HL-60/S4 (cell line): Measurements from ENCODE around the gene MIGA2.
"Not testable (repeated sequence)": the region's sequence is repeated elsewhere in the genome, so short reads cannot be mapped to it uniquely, and the experiment has no call there.

ENCODE experiments used
- in situ Hi-C: fragments of 300-500 bp; cut with MboI; formaldehyde crosslinking; loops from 2 replicates; pipeline ENCODE4 v1.14.3; 2022; ENCODE audit warnings: low sequenced_read_pairs

The MIGA2 gene

GRCh38 chr9:129098328-129098727 lies 61.9 kb downstream of the MIGA2 start:
- in situ Hi-C loops = no loop called here

DNA sequence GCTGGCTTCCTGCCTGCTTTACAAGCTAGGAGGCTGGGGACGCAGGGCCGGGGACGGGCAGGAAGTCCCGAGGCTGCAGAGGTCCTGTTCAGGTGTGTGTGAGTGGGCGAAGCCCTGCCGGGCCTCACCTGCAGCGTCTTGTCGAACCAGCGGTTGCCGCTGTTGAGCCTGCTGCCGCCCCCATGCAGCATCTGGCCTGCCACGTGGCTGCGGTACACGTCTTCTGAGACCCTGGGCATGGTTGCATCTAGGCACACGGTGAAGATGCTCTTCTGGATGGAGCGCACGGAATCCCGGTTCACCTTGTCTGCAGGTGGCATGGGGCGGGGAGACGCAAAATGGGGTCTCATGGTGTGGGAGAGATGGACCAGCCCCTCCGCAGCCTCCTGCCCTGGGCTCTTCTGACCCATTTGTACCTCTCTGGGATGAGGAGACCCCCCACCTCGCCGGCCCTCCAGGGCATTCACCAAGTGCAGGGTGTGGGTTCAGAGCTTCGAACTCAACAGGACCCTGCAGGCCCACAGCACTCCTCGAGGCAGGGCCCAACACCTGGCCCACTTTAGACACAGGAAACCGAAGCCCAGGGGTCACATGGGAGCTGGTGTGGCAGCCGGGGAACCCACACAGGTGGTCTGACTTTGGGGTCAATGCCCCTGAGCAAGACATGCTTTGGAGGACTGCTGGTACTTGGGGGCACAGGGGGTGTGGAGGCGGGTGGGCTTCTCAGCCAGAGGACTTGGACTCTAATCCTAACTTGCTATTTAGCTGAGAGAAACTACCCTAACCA lies 64.2 kb downstream of the MIGA2 start:
- in situ Hi-C loops = no loop called here

GRCh38 chr9:129101279-129101678 lies 64.9 kb downstream of the MIGA2 start:
- in situ Hi-C loops = no loop called here

DNA sequence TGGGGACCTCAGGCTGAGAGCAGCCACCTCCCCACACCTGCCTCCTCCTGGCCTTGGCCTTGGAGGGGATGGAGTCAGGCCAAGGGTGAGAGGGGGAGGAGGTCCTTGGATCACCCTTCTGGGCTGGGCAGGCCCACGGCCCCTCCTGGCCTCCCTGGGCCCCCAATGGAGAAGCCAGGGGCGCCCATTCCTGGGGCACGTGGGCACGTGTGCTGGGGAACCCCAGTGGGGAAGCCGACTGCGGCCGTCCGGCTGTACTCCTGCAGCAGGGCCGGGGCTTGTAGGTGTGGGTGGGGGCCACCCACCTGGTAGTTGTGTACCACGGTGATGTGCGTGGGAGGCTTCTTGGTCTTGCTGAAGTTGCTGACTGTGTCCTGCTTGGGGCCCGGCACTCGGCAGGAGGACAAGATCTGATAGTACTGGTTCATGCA lies 65.7 kb downstream of the MIGA2 start:
- in situ Hi-C loops = no loop called here

DNA sequence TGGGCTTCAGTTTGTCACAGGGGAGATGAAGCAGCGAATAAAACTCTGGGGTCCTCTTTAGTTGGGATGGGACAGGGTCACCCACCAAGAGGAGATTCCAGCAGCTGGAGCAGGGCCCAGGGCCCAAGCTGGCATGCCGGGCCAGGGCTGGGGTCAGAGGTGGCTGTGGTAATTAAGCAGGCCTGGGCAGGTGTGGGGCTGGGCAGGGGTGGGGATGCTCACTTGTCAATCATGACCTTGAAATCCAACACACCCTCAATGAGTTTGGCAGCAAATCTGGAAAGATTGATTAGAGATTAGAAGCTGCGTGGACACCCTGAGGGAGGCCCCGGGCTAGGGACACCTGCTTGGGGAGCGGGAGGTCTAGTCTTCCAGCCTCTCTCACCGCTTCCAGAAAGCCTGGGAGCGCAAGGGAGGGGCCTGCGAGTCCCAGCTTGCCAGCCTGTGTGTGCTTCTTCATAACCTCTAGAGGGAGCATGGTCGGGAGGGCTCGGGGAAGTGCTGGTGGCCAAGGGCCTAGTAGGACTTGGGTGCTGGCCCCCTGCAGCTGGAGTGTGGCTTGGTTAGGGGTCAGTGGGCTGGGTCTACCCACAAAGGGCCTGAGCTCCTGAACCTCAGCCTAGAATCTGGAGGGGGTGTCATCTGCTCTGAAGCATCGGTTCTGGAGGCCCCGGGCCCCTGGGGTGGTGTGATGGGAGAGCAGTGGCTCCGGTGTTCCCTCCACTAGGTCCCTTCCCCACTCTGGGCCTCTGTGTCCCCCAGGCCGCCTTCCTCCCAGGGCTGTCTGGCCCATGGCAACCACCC lies 66.6 kb downstream of the MIGA2 start:
- in situ Hi-C loops = no loop called here

DNA sequence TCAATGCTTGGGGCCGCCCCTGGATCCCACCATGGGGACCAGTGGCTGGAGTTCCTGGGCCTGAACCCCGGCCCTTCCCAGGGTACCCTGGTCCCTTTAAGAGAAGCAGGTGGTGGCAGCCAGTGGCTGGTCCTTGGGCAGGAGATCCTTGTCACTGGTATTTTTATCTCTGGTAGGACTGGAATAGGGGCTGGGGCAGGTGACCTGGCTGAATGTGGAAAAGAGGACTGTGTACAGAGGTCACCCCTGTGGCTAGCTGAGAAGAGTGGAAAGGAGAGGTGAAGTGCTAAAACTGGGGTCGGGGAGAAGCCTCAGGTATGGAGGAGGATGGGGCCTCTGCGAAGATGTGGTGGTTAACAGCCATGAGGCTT lies 67.2 kb downstream of the MIGA2 start:
- in situ Hi-C loops = no loop called here

- in situ Hi-C loops = no loop called here
Measured at GRCh38 chr9:129104051-129104450, 67.6 kb downstream of the MIGA2 start.

- in situ Hi-C loops = no loop called here
Measured at GRCh38 chr9:129105857-129106694, 69.7 kb downstream of the MIGA2 start.

DNA sequence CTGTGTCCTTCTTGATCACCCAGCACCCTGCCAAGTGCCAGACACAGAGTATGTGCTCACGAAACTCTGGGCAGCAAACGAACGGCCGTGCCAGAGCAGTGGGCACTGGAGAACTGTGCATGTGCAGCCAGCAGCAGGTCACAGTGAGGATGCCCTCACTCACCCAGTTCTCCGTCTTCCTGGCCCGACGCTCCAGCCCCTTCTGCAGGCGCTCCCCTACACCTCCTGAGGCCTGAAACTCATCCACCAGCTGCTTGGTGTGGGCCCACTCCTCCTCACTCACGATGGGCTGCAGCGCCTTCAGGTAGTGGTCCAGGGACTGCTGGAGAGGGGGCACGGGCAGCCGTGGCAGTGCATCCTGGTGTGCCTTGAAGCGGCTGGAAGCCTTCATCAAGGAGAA lies 71.2 kb downstream of the MIGA2 start:
- in situ Hi-C loops = no loop called here

DNA sequence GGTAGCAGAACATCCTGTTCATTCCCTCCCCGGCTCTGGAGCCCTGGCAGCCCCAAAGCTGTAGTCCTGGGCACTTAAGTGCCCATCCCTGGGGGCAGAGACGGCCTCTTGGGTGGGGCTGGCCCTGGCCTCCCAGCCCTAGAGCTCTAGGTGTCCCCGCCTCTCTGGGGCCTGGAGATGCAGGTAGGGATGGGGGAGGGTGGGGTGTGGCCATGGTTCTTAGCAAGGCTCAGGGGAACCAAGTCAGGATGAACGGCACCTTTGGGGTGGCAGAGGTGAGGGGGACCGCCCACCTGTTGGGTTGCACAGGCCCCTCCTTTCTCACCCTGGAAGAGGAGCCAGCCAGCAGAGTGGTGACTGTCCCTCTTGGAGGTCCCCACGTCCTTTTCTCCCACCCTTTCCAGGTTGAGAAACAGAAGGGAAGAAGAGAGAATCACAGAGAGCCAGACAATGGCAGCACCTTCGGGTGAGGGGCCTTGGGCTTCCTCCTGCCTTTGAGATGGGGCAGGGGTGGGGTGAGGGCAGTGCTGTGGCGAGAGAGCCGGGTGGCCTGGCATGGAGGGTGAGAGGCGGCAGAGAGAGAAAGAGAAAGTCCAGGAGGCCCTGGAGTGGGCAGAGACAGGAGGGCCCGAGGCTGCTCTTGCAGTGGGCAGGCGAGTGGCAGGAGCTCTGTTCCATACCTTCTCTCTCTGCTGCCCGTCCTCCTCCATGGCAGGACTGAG lies 71.8 kb downstream of the MIGA2 start:
- in situ Hi-C loops = no loop called here

GRCh38 chr9:129108805-129109536 lies 72.5 kb downstream of the MIGA2 start:
- in situ Hi-C loops = no loop called here

DNA sequence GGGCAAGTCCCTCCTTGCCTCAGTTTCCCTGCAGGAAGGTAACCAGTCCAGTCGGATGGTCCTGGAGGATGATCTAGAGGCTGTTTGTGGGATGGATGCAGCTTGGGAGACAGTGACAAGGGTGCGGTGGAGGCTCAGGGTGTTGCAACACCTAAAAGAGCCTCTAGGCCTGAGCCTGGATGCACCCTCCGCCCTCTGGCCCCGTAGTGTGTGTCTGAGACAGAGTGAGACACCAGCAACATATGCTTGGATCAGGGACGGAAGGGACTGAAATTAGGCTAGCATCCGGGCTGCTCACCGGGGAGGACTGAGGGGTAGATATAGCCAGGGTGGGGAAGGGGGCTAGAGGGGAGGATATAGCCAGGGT lies 73.1 kb downstream of the MIGA2 start:
- in situ Hi-C loops = no loop called here

DNA sequence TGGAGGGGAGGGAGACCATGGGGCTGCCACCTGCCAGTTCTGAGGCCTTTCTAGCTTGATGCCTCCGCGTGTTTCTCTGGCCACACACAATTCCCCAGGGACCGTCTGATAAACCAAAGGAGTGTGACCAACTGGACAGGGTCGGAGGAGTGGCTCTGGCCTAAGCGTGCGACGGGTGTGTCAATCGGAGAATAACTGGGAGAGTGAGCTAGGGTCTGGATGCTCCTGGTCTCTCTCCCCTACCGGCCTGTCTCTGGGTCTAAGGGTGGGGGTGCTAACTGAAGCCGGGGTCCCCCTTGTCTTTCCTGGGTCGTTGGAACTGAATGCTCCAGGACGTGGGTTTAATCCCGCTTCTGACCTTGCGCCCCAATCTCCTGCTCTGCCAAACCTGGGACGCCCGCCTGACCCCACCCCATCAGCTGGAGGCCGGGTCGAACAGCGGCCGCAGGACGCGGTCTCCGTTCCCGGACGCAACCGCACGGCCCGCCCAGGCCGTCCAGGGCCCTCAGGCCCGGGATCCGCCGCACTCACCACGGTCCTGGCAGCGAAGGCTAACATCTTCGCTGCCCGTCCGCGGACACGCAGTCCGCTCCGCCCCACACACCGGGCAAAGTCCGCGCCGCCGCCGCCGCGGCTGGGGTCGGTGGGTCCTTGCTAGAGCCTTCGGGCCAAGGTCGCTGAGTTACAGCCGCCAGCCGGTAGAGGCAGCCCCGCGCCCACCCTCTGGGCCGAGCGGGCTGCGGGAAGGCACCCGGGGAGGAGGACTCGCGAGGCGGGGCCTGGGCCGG lies 73.7 kb downstream of the MIGA2 start:
- in situ Hi-C loops = no loop called here

GRCh38 chr9:129110740-129111527 lies 74.5 kb downstream of the MIGA2 start, which contains the start of the genes CRAT and PTPA:
Gene CRAT (minus strand): TSS chr9:129110793. CDS start chr9:129110509, 284 bp downstream.
Gene PTPA (plus strand): TSS chr9:129111415. CDS start chr9:129111601, 186 bp downstream.
- in situ Hi-C loops = no loop called here

- in situ Hi-C loops = no loop called here
Measured at GRCh38 chr9:129111528-129112151, 75.2 kb downstream of the MIGA2 start.

- in situ Hi-C loops = not testable (repeated sequence)
Measured at GRCh38 chr9:129112526-129112925, 76.1 kb downstream of the MIGA2 start.

DNA sequence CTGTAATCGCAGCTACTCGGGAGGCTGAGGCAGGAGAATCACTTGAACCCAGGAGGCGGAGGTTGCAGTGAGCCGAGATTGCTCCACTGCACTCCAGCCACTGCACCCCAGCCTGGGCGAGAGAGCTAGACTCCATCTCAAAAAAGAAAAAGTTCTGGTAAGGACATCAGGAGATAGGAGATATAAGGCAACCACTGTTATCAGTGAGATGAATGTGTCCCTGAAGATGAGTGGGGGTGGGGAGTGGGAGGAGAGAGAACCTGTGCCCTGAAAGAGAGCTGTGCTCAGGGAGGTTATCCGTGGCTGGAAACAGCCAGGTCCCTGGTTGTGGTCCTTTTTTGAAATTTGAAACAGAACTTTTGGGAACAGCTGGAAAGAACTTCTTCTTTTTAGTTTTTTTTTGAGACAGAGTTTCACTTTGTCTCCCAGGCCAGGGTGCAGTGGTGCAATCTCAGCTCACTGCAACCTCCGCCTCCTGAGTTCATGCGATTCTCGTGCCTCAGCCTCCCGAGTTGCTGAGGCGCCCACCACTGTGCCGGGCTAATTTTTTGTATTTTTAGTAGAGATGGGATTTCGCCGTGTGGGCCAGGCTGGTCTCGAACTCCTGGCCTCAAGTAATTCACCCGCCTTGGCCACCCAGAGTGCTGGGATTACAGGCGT lies 77.3 kb downstream of the MIGA2 start:
- in situ Hi-C loops = no loop called here
